ENCODE results near the gene NHLH1. TPM values are rescaled to one million over a fixed set of nuclear protein-coding genes. Genes with fewer than 3 reads are reported as not detected.

Gene NHLH1
- total RNA-seq, 1 experiment from 2014 or later: 0.70 TPM

- no peak for TF ChIP-seq ZNF138 (CRISPR knock-in tag; conservative IDR thresholded peaks at IDR 0.05)
These were observed 42.6 kb downstream of the NHLH1 start (continued) for GRCh38 chr1:160409486-160409885.

GRCh38 chr1:160410406-160411005 lies 43.6 kb downstream of the NHLH1 start:
- CTCF ChIA-PET: interaction anchor here (1.1 to 2.0 kb wide), 8 partner anchors 9 to 119 kb away, joined by 3 to 10 read pairs (median 4); partner anchors contain the start of gene VANGL2
- TF ChIP-seq ZMAT4 (CRISPR knock-in tag; IDR thresholded peaks at IDR 0.05) (no peak), ZBTB21 (CRISPR knock-in tag; IDR thresholded peaks at IDR 0.05; ENCODE audit: borderline replicate concordance) (peak; percentile 33; the same call in 1 of the 2 replicates), PRRX2 (CRISPR knock-in tag; IDR thresholded peaks at IDR 0.05) (no peak), IRF1 (CRISPR knock-in tag; IDR thresholded peaks at IDR 0.05) (no peak), ZNF671 (CRISPR knock-in tag; IDR thresholded peaks at IDR 0.05) (no peak), NFYB (CRISPR knock-in tag; conservative IDR thresholded peaks at IDR 0.05; ENCODE audit: low read depth) (no peak), ELF4 (CRISPR knock-in tag; IDR thresholded peaks at IDR 0.05; ENCODE audit: low read depth) (no peak), NR1H2 (CRISPR knock-in tag; IDR thresholded peaks at IDR 0.05) (no peak), MXD4 (CRISPR knock-in tag; IDR thresholded peaks at IDR 0.05; ENCODE audit: borderline replicate concordance) (no peak), FOXP1 (CRISPR knock-in tag; IDR thresholded peaks at IDR 0.05; ENCODE audit: borderline replicate concordance) (no peak), PRDM15 (CRISPR knock-in tag; IDR thresholded peaks at IDR 0.05) (no peak), CTCF (IDR thresholded peaks at IDR 0.05) (no peak), ZNF138 (CRISPR knock-in tag; conservative IDR thresholded peaks at IDR 0.05) (0 out of 2 replicates have a peak, but pooled peaks have one; percentile 22)
- Mint-ChIP-seq H3K4me3 (no peak overlapping the region), H3K27ac (peak overlapping the region; percentile 83), H3K36me3 (no peaks in the 10 kb centered on the region; the same call in 1 of the 2 replicates), H3K9me3 (no peaks in the 10 kb centered on the region), H3K27me3 (ENCODE audit: low read depth) (no peaks in the 10 kb centered on the region), H3K4me1 (peaks cover 77% of the 10 kb centered on the region)
- POLR2A ChIA-PET: interaction anchor here (0.9 to 1.2 kb wide), 2 partner anchors 9 to 47 kb away, joined by 3 to 5 read pairs; no protein-coding TSS in a partner anchor
- DNase-seq (ENCODE audit: low spot score) (peak; percentile 38), ATAC-seq (peak; percentile 64)

GRCh38 chr1:160411271-160412027 lies 44.6 kb downstream of the NHLH1 start:
- POLR2A ChIA-PET: interaction anchor here (1.2 kb wide), 1 partner anchor 10 kb away, joined by 5 read pairs; no protein-coding TSS in a partner anchor
- CTCF ChIA-PET: interaction anchor here (0.7 to 2.0 kb wide), 9 partner anchors 8 to 120 kb away, joined by 3 to 10 read pairs (median 5); partner anchors contain the start of gene VANGL2
- Mint-ChIP-seq H3K9me3 (no peaks in the 10 kb centered on the region), H3K4me1 (peaks cover 69% of the 10 kb centered on the region), H3K4me3 (no peak overlapping the region; the same call in 1 of the 2 replicates), H3K36me3 (no peaks in the 10 kb centered on the region; the same call in 1 of the 2 replicates), H3K27me3 (ENCODE audit: low read depth) (no peaks in the 10 kb centered on the region), H3K27ac (peak overlapping the region; percentile 83)
- DNase-seq (ENCODE audit: low spot score) (no peak), ATAC-seq (no peak)
- TF ChIP-seq MYBL2 (CRISPR knock-in tag; IDR thresholded peaks at IDR 0.05) (no peak), HMGXB4 (CRISPR knock-in tag; IDR thresholded peaks at IDR 0.05) (no peak), ZNF263 (CRISPR knock-in tag; IDR thresholded peaks at IDR 0.05; ENCODE audit: low read depth) (no peak), RORB (CRISPR knock-in tag; IDR thresholded peaks at IDR 0.05) (no peak), SMAD4 (CRISPR knock-in tag; IDR thresholded peaks at IDR 0.05) (no peak), PREB (CRISPR knock-in tag; IDR thresholded peaks at IDR 0.05; ENCODE audit: borderline replicate concordance) (no peak), IRF2 (CRISPR knock-in tag; IDR thresholded peaks at IDR 0.05; ENCODE audit: borderline replicate concordance, low read depth) (no peak), JUN (CRISPR knock-in tag; IDR thresholded peaks at IDR 0.05) (no peak), SP1 (CRISPR knock-in tag; conservative IDR thresholded peaks at IDR 0.05) (no peak), GTF2I (CRISPR knock-in tag; conservative IDR thresholded peaks at IDR 0.05) (no peak)

Data from WTC11 (cell line).